Measurements from ENCODE around the gene DNAJC15. TPM values are rescaled to one million over a fixed set of nuclear protein-coding genes. Genes with fewer than 3 reads are reported as not detected.

Gene DNAJC15
- total and polyA plus RNA-seq, 2 donors (not counting 3 experiments of a cell fraction or from before 2014, with no cell fraction given) = 21.8 to 40.8 TPM

GRCh38 chr13:43078399-43078798 lies 55.0 kb downstream of the DNAJC15 start:
- intact Hi-C loops (cut with micrococcal nuclease) = loop anchor here (5.0 kb wide), 1 partner anchor 86 kb away; the partner anchor contains the start of gene EPSTI1
- Histone ChIP-seq H3K27ac (ENCODE audit: insufficient read depth, low read depth, low read length) (no peak overlapping the region), H3K36me3 (ENCODE audit: control insufficient read depth in 2 of 2, extremely low read depth in 1 of 2, insufficient read depth in 2 of 2, low read length in 2 of 2) (no peaks in the 10 kb centered on the region), H3K79me2 (ENCODE audit: control insufficient read depth, insufficient read depth, low read length) (peaks cover 2% of the 10 kb centered on the region), H3K4me3 (replicated peaks in 1 of 3; ENCODE audit: insufficient read depth in 1 of 3, low read depth in 1 of 3, low read length in 3 of 3) (no peak overlapping the region), H3K4me1 (ENCODE audit: control insufficient read depth, extremely low read depth, insufficient read depth, low read length) (peaks cover 21% of the 10 kb centered on the region), H3K4me2 (ENCODE audit: insufficient read depth, low read length) (no peak overlapping the region), H2AFZ (ENCODE audit: low read depth, low read length) (no peak overlapping the region), H4K20me1 (replicated peaks; ENCODE audit: control insufficient read depth, extremely low read depth, insufficient read depth, low read length) (no peaks in the 10 kb centered on the region), H3K27me3 (ENCODE audit: control insufficient read depth in 2 of 2, insufficient read depth in 2 of 2, low read length in 2 of 2) (no peaks in the 10 kb centered on the region), H3K9me3 (replicated peaks; ENCODE audit: control insufficient read depth, insufficient read depth, low read length) (no peaks in the 10 kb centered on the region), H3K9ac (replicated peaks; ENCODE audit: extremely low read depth, insufficient read depth, low read length) (no peak overlapping the region), H3K9me1 (replicated peaks; ENCODE audit: control insufficient read depth, extremely low read depth, insufficient read depth, low read length) (no peaks in the 10 kb centered on the region)
- no TSS peak for BruUV-seq (replicated peaks)
- ChIA-PET POLR2A (no interaction called here), CTCF (interaction anchor here (5.2 kb wide), 1 partner anchor 8 kb away, joined by 30 read pairs; no protein-coding TSS in a partner anchor)
- TF ChIP-seq POLR2AphosphoS5 (IDR thresholded peaks at IDR 0.05; ENCODE audit: insufficient read depth, low read depth, low read length) = no peak
- TF ChIP-seq MYC (IDR thresholded peaks at IDR 0.05; ENCODE audit: low read depth, low read length) = no peak
- TF ChIP-seq JUN (IDR thresholded peaks at IDR 0.05; ENCODE audit: borderline replicate concordance, insufficient read depth, insufficient read length, low read depth) = no peak
- TF ChIP-seq CTCF (IDR thresholded peaks at IDR 0.05; ENCODE audit: extremely low read depth in 1 of 2, insufficient read depth in 1 of 2, low read depth in 1 of 2, low read length in 2 of 2) = no peak
- TF ChIP-seq GATA2 (IDR thresholded peaks at IDR 0.05; ENCODE audit: insufficient read depth, insufficient read length, low read depth, low read length) = no peak
- TF ChIP-seq EZH2 (IDR thresholded peaks at IDR 0.05; ENCODE audit: borderline replicate concordance, low read depth, low read length, severe bottlenecking) = no peak
- TF ChIP-seq MAX (IDR thresholded peaks at IDR 0.05; ENCODE audit: insufficient read depth, insufficient read length) = no peak
- no peak for TF ChIP-seq POLR2A (IDR thresholded peaks at IDR 0.05; ENCODE audit: low read depth, low read length)
- no peak for TF ChIP-seq FOS (IDR thresholded peaks at IDR 0.05; ENCODE audit: borderline replicate concordance, insufficient read depth, low read length)
- dilution Hi-C loops (cut with MboI; ENCODE audit: extremely low pct_ligation_motif_present, low sequenced_read_pairs) = no loop called here
- no peak for DNase-seq (ENCODE audit: low read depth, low spot score)
- no peak for FAIRE-seq
